Coronary artery (tissue), 2 donors: ENCODE results near the gene CIPC.
A peak's percentile ranks its signal among the peaks of the same experiment; 100 is the strongest.

Experiments used
- DNase-seq: peaks from one replicate; pipeline ENCODE4 v3.0.0-alpha.2; 2017; ENCODE audit warnings: low spot score
- H3K27ac ChIP-seq, 2 donors: fragments of 200-600 bp; sonication (generic); one replicate each; pipeline ENCODE4 v1.5.1; 2016 to 2019
- H3K4me3 ChIP-seq: fragments of 200-600 bp; sonication (generic); 2 replicates; pipeline ENCODE4 v1.5.1; 2016; ENCODE audit warnings: mild to moderate bottlenecking, moderate library complexity
- CTCF ChIP-seq: fragments of 200-600 bp; sonication (generic); IDR thresholded peaks from one replicate; pipeline ENCODE4 v1.5.1; 2019; ENCODE audit warnings: antibody characterized with exemption

The CIPC gene

DNA sequence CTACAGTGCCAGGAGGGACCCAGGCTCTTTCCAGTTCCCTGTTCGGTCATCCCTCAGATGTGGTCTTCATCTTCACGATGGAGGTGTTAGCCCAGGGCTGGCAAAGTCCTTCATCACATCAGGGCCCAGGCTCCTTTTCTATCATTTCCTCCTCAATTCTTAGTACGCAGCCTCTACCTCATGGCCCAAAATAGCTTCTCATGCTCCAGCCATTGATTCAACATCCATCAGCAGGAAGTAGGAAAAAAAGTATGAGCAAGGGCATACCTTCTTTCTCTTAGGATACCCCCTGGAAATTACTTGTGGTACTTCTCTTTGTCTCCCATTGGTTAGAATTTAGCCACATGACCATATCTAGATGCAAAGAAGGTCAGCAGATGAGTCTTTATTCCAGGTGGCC lies 55.7 kb downstream of the CIPC start:
- Histone ChIP-seq H3K27ac (no peak overlapping the region), H3K4me3 (no peak overlapping the region)
- TF ChIP-seq CTCF, result no peak
- no peak for DNase-seq

DNA sequence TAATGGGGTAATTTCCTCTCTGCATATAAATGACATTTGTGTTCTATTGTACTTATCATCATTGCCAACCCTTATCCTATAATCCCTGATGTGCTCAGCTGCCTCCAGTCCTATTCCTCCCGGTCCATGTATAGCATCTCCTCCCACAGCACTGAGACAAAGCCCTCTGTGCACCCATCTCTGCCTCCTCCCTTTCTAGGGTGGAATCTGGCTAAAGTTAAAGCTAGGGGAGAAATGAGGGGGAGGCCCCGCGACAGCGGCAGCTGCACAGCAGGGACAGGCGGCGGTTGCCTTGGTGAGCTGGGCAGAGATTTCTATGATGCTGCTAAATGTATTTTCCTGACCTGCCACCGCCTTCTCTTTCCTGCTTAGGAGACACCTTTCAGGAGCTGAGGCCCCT lies 56.4 kb downstream of the CIPC start:
- peak; percentile 16 for DNase-seq
- Histone ChIP-seq H3K27ac (no peak overlapping the region), H3K4me3 (no peak overlapping the region)
- TF ChIP-seq CTCF, result no peak

DNA sequence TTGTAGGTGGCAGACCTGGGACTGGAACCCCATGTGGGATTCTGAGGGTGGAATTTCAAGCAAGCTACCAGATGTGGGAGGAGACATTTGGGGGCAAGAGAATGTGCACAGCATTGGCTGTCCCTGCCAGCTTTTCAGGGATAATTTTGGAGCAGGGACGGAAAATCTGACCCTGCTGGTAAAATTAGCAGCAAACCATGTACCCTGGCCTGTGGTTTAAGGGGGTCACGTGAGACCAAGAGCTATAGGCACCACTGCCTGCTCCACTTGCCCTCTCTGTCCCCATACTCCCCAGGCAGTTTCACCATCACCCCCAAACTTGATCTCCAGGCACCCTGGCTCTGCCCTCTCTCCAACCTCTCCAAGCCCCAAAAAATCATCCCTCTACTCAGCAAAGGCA lies 57.0 kb downstream of the CIPC start:
- peak overlapping the region in 1 of 2 donors; percentile 11 for H3K27ac ChIP-seq
- DNase-seq, result peak; percentile 36
- no peak for TF ChIP-seq CTCF
- H3K4me3 ChIP-seq, result no peak overlapping the region

- DNase-seq, result peak; percentile 68
- Histone ChIP-seq H3K27ac (no peak overlapping the region), H3K4me3 (no peak overlapping the region)
- no peak for TF ChIP-seq CTCF
These were observed 59.7 kb downstream of the CIPC start for GRCh38 chr14:77157740-77158139.

DNA sequence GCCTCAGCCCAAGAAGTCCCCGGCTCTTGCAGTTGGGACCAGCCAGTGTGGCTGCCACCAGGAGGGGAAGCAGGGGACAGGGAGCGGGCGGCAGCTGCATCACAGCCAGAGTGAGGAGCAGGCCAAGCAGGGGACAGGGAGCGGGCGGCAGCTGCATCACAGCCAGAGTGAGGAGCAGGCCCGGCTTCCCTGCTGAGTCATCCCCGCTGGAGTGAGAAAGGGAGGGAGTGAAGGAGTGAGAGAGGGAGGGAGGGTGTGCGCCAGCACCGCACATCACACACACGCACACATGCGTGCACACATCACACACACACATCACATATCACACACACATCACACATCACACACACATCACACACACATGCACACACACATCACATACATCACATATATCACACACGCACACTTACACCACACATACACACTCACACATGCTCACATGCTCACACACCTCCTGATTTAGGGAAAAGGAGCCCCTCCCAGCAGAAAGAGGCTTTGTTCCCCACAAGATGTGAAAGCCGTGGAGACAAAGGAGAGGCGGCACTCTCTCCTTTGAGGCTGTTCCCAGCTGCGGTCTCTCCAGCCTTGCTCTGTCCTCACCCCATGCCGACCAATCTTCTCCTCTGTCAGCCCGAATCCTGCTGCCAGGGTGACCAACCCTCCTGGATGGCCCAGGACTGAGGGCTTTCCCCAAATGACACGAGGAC lies 60.3 kb downstream of the CIPC start:
- DNase-seq, result peak; percentile 63
- Histone ChIP-seq H3K27ac (no peak overlapping the region), H3K4me3 (peak overlapping the region; percentile 9)
- TF ChIP-seq CTCF, result no peak

DNA sequence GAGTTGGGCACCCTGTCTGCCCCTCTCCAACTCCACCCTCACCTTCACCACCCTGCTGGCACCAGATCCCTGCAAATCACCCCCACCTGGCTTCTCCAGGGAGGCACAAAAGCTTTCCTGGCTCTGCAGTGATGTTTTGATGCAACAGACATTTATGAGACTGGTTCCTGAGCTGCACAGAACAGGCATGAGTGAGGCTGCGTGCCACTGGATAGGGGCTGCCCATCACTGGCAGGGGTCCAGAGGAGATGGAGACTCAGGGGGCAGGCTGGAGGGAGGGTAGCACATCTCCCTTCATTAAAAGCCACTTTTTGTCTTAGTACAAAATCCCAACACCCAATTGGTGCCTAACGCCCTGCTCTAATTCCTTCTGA lies 60.8 kb downstream of the CIPC start:
- Histone ChIP-seq H3K27ac (no peak overlapping the region), H3K4me3 (no peak overlapping the region)
- DNase-seq, result peak; percentile 36
- TF ChIP-seq CTCF, result no peak

- no peak for TF ChIP-seq CTCF
- no peak overlapping the region for H3K27ac ChIP-seq
- no peak overlapping the region for H3K4me3 ChIP-seq
- peak; percentile 56 for DNase-seq
These were observed 63.0 kb downstream of the CIPC start for GRCh38 chr14:77161011-77161410.
